HG03565 (cell line): ENCODE measurements around the gene DNAH17.

Experiments
- ATAC-seq: cut with Tn5 transposase; IDR thresholded peaks from one replicate; pipeline ENCODE4 v1.9.1; 2021; ENCODE audit warnings: mild to moderate bottlenecking, moderate library complexity; ENCODE audit not compliant: unreplicated experiment

Gene DNAH17

DNA sequence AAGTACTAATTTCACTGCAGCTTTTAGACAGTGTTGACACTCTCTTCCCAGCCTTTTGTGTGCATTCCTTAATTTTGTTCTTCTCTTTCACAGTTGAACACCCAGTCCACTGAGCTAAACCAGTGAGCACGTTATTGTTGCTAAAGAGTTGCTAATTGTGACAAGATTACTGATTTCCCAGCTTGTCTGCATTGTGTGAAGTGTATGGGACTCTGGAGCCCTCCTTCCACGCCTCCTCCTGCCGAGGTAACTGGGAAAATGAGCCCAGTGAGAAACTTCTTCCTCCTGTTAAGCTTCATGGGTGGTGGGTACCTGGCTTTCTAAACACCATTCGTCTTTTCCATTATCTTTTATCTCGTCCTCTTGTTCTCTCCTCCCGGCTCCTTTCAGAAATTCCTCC is 29.8 kb upstream of the DNAH17 start:
- ATAC-seq, result no peak

- no peak for ATAC-seq
These were observed 28.7 kb upstream of the DNAH17 start for GRCh38 chr17:78605886-78606285.

DNA sequence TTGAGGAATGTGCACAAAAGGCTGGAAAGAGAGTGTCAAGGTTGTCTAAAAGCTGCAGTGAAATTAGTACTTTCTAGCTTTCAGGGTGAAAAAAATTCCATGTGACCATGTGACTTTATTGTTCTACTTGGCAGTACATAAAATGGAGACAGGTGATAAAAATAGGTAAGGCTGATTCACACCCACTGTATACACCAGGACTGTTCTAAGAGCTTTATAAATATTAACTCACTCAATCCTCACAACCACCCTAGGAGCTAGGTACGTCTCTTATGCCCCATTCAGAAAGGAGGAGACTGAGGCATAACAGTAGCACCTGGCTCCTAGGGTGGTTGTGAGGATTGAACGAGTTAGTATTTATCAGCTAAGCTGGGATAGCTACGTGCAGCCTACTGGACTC is 28.2 kb upstream of the DNAH17 start:
- ATAC-seq, result no peak

- no peak for ATAC-seq
These were observed 25.1 kb upstream of the DNAH17 start for GRCh38 chr17:78602246-78602645.

- no peak for ATAC-seq
These were observed 24.5 kb upstream of the DNAH17 start for GRCh38 chr17:78601577-78602190.

DNA sequence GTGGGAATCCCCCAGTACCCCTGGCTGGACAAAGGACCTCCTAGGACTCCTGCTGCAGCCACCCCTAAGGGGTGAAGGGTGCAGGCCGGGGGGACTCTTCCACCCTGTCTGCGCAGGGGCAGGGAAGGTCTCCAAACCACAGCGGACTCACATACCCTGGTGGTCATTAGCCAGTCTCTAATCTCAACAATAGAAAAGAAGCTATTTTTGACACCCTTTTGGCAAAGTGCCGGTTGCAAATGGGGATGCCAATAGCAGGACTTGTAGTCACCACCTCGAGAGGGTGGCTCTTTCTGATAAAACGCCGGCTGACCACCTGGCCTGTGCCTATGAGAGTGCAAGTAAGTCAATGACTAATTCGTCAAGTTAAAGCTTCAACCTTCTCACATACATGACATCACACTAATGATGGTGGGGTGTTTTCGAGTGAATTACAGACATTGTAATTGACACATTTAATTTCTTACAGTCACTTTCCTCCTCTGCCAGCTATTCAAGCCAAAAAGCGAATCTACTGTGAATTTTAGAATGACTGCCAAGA is 23.1 kb upstream of the DNAH17 start:
- no peak for ATAC-seq

DNA sequence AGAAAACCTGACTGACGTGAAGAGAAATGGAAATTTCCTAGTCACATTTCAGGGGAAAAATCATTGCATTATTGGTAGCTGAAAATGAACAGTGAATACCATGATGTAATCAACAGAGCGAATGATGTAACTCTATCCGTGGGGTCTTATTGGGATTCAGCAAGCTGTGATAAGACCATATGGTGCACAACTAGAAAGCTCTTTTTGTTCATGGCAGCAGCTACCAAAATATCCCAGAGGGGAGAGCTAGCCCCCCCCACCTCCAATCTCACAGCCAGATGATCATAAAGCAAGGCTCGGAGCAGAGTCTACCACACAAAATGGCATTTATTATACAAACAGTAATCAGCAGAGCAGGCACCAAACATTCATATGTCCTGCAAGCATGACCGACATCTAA is 22.2 kb upstream of the DNAH17 start:
- ATAC-seq, result no peak

DNA sequence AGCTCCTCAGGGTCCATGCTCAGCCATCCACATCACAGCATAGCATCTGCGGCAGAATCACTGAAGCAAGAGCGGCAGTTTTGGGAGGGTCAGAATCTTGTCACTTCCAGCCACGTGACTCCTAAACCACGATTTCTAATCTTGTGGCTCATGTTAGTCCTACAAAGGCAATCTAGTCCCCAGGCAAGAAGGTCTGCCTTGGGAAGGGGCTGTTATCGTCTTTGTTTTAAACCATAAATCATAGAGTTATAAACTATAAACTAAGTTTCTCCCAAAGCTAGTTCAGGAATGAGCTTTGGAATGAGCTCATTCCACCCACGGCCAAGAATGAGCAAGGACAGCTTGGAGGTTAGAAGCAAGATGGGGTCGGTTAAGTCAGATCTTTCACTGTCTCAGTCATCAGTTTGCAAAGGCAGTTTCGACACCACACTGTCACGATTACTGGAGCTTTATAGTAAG is 20.8 kb upstream of the DNAH17 start:
- ATAC-seq, result no peak

DNA sequence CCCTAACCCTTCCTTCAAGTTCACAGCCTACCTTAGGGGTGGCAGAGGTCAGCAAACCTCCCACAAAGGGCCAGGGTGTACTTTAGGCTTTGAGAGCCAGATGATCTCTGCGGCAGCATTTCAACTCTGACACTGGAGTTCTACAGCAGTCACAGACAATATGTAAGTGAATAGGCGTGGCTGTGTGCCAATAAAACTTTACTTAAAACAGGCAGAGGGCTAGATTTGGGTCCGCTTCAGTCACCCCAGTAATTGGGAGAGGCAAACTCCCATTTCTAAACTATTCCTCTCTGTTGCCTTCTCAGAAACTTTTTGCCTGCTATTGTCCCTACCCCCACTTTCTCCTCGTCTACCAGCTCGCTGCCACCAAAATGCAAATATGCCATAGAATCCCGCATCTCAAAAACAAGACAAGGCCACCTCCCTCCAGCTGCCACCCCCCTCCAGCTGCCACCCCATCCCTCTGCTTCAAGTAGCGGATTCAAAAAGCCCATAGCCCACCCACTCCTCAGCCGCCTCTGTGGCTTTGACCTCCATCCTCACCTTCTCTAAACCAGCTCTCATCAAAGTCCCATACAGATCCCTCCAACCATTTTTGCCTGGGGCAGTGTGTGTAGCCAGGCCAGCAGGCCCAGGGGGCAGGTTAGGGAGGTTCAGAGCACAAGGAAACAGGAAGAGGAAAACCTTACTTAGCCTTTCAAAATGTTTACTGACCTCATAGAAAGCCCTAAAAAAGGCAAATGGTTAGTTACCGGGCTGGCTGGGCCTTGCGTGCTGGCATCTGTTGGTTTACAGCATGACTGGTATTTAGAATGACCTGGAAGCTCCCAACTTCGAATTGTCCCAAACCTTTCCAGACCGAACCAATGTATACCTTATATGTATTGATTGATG is 19.9 kb upstream of the DNAH17 start:
- ATAC-seq, result no peak

DNA sequence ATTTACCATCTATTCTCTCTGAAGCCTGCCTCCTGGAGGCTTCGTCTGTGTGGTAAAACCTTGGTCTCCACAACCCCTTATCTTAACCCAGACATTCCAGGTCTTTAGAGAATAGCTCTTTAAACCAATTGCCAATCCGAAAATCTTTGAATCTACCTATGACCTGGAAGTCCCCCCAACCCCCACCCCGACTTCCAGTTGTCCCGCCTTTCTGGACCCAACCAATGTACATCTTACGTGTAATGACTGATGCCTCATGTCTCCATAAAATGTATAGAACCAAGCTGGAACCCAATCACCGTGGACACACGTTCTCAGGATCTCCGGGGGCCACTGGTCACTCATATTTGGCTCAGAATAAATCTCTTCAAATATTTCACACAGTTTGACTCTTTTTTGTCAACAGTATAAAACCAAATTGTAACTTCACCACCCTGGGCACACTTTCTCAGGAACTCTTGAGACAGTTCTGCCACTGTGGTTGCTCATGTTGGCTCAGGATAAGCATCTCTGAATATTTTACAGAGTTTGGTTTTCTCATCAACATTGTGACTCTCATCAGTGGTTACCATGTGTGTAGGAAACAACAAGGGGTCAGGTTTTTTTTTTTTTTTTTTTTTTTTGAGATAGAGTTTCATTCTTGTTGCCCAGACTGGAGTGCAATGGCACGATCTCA is 18.1 kb upstream of the DNAH17 start:
- ATAC-seq, result no peak

- ATAC-seq, result no peak
These were observed 15.8 kb upstream of the DNAH17 start for GRCh38 chr17:78592991-78593329.

DNA sequence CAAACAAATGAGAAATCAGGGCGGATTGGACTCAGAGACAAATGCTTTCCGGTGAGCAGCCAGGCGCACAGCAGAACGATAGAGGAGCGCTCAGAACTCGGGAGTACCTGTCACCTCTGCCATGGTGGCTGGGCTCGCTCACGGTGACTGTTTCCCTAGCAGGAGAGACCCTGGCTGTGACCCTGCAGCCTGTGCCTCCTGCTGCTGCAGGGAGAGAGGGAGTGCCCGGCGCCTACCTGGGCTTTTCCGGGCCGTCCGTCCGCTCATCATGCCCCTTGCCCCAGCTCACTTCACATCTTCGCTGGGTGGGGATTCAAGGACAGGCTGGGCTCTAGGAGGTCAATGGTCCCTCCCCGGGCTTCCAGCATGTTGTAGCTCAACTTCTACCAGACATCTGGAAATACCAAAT is 14.1 kb upstream of the DNAH17 start:
- no peak for ATAC-seq

- ATAC-seq, result no peak
These were observed 12.7 kb upstream of the DNAH17 start for GRCh38 chr17:78589885-78590284.

- no peak for ATAC-seq
These were observed 12.0 kb upstream of the DNAH17 start for GRCh38 chr17:78589031-78589675.

GRCh38 chr17:78588258-78589030 is 11.2 kb upstream of the DNAH17 start:
- no peak for ATAC-seq

GRCh38 chr17:78585006-78585630 is 7.9 kb upstream of the DNAH17 start:
- no peak for ATAC-seq

GRCh38 chr17:78583091-78583490 is 5.9 kb upstream of the DNAH17 start:
- ATAC-seq, result no peak

GRCh38 chr17:78581304-78581703 is 4.1 kb upstream of the DNAH17 start:
- ATAC-seq, result no peak

DNA sequence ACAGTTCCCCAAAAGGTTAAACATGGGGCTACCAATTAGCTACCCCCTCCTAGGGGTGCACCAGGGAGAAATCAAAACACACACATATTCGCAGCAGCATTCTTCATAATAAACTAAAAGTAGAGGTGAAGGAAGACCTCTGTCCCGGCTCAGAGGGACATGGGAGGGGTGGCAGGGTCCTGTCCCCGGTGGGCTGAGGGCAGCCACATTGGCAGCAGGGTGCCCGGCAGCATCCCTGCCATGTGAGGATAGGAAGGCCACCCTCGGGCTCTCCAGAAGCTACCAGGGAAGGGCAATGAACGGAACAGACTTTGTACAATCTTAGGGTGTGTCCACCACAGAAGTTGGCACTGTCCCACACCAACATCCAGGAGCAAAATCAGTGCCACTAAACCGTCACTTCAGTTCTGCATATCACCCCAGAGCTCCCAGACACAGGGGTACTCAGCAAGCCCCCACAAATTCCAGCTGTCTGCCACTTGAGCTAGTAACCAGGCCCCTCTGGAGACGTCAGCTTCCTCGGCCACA is 3.1 kb upstream of the DNAH17 start:
- no peak for ATAC-seq
